Measurements from ENCODE around the gene NAGLU.

DNA sequence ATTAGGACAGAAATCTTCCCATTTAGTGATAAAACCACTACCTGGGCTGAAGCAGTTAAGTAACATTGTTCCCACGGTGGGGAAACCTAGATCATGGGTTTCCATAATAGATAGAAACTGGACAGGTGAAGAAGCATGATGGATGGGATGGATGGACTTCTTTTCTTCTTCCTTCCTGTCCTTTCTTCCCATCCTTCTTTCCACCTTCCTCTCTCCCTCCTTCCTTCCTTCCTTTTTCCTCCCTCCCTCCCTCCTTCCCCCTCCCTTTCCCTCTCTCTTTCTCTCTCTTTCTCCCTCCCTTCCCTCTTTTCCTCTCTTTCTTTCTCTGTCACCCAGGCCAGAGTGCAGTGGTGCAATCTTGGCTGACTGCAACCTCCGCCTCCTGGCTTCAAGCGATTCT, 38.4 kb downstream of the NAGLU start:
- TF ChIP-seq SUZ12 (IDR thresholded peaks at IDR 0.05; ENCODE audit: extremely low read depth, insufficient read depth, insufficient read length) (no peak), YY1 (IDR thresholded peaks at IDR 0.05; ENCODE audit: insufficient read depth, insufficient read length) (no peak)

All from NT2/D1 (cell line).